Measurements from ENCODE around the gene BDKRB2.
"Not testable (repeated sequence)": the region's sequence is repeated elsewhere in the genome, so short reads cannot be mapped to it uniquely, and the experiment has no call there.

Gene BDKRB2

DNA sequence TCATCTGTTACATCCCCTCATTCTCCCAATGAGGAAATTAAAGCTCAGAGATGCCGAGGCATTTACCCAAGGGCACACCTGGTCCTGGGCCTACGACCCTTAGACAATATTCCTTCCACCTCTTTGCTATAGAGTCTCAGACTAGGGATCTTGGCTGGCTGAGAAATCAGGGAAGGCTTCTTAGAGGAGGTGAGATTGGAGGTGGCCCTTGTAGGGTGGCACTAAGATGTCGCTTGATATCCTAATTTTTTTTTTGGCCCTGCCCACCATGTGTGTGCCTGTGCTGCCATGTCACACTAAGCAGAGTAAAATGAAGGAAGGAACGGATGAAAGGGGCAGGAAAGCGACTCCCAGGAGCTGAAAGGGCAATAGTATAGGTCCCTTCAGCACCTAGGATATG lies 20.6 kb downstream of the BDKRB2 start:
- DNase-seq (ENCODE audit: low read depth), result no peak

DNA sequence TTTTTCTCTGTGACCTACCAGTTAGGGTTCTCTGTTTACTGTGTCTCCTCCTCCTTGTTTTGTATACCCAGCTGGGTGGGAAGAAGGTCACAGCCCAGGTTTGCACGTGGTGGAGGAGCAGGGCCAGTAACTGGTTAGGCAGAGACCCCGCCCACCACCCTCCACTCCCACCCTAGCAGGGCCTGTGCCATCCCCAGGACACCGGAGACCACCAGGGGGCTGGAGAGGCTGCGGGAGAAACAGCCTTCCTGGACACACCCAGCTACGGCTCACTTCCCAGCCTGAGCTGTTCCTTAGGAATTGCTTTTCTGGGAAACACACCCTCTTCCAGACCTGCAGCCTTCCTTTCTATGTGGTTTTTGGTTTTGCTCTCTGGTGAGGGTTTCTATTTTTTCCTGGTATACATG lies 21.1 kb downstream of the BDKRB2 start:
- no peak for DNase-seq (ENCODE audit: low read depth)

DNA sequence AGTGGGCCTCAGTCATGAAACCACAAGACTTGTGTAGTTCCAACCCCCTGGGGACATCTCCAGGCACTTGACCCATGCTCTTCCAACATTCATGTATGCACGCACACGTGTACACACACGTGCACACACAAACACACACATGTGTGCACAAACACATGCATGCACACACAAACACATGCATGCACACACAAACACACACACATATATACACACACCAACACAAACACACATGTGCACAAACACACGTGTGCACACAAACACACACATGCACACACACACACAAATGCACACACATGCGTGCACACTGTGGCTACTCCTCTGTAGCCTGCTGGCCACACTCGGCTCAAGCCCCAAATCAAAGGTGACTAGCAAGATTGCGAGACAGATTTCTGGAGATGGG lies 22.8 kb downstream of the BDKRB2 start:
- no peak for DNase-seq (ENCODE audit: low read depth)

GRCh38 chr14:96229315-96229714 lies 24.7 kb downstream of the BDKRB2 start:
- no peak for DNase-seq (ENCODE audit: low read depth)

GRCh38 chr14:96231056-96231455 lies 26.4 kb downstream of the BDKRB2 start:
- DNase-seq (ENCODE audit: low read depth), result no peak

GRCh38 chr14:96231526-96232130 lies 27.0 kb downstream of the BDKRB2 start:
- no peak for DNase-seq (ENCODE audit: low read depth)

DNA sequence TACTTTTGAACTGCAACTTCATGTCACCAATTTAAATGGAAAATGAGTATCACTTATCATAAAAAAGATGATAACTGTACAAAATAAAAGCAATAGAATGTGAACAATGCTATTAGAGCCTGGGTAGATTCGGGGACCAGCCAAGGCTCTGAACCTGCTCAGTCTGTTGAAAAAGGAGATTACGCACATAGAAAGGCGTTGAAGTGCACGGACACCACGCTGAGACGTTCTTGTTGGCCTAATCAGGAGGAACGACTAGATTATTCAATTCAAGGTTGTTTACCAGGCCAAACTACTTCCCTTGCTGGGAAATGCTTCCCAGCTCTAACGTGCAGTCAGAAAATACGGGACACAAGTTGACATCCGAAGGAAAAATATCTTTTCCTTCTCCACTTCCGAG lies 27.9 kb downstream of the BDKRB2 start:
- no peak for DNase-seq (ENCODE audit: low read depth)

DNA sequence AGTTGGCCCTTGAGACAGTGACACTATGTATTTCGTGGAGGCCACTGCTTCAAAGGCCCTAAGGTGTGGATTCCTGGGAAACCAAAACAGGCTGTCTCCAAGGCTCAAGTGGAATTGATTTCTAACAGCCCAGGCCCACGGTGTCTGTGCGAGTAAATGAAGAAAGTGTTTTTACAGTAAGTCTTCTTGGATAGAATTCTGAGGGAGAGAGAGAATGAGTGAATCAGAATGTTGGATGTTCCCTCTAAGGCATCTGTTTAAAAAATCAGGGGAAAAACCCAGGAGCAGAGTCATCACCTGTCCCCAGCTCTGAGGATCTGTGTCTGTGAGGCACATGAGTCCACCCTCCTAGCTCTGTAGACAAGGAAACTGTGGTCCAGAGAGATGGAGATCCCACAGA lies 29.0 kb downstream of the BDKRB2 start:
- no peak for DNase-seq (ENCODE audit: low read depth)

DNA sequence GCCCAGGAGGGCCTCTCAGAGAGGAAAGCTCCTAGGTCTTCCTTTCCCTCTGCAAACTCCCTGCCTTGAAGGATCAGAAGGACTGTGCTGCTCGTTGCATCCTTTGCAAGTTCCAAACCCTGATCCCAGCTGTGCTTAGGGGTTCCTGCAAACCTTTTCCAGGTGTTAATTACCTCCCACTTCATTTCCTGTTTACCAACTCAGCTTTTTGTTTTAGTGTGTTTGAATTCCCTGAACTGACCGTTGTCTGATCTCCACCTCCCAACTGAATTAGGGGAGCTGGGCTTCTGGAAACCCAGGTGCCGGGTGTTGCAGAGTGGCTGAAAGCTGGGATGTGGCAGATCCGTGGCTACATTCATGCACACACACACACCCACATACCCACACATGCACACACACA lies 30.8 kb downstream of the BDKRB2 start:
- DNase-seq (ENCODE audit: low read depth), result no peak

- DNase-seq (ENCODE audit: low read depth), result no peak
Observed at GRCh38 chr14:96237641-96238040, 33.0 kb downstream of the BDKRB2 start.

DNA sequence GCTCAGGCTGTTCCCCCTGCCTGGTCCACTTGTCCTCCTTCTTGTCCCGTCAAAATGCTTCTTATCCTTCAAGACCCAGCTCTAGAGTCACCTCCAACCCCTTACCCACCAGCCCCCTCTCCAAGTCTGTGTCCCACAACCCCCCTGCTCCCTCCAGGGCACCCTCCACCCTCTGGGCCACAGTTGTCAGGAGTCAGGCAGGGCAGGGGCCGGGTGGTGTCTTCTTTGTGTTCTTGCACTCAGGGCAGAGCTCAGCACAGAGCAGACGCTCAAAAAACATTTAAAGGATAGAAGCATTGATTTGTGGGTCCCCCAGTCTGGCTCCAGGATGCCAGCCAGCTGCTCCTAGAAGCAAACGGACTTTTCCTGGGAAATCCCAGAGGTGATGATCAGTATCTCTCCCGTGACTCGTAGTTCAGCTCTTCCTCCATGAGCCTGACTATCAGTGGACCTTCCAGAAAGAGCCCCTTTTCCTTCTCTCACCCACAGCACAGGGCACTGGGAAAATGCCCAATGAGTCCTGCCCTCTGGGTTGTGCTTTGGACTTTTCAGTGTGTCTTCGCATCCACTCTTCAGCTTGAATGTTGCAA lies 34.1 kb downstream of the BDKRB2 start:
- no peak for DNase-seq (ENCODE audit: low read depth)

- DNase-seq (ENCODE audit: low read depth), result no peak
Observed at GRCh38 chr14:96239711-96240141, 35.1 kb downstream of the BDKRB2 start.

DNA sequence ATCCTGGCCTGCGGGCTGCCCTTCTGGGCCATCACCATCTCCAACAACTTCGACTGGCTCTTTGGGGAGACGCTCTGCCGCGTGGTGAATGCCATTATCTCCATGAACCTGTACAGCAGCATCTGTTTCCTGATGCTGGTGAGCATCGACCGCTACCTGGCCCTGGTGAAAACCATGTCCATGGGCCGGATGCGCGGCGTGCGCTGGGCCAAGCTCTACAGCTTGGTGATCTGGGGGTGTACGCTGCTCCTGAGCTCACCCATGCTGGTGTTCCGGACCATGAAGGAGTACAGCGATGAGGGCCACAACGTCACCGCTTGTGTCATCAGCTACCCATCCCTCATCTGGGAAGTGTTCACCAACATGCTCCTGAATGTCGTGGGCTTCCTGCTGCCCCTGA lies 36.0 kb downstream of the BDKRB2 start:
- no peak for DNase-seq (ENCODE audit: low read depth)

GRCh38 chr14:96242126-96242525 lies 37.5 kb downstream of the BDKRB2 start:
- DNase-seq (ENCODE audit: low read depth), result no peak

GRCh38 chr14:96243785-96244184 lies 39.1 kb downstream of the BDKRB2 start:
- no peak for DNase-seq (ENCODE audit: low read depth)

DNA sequence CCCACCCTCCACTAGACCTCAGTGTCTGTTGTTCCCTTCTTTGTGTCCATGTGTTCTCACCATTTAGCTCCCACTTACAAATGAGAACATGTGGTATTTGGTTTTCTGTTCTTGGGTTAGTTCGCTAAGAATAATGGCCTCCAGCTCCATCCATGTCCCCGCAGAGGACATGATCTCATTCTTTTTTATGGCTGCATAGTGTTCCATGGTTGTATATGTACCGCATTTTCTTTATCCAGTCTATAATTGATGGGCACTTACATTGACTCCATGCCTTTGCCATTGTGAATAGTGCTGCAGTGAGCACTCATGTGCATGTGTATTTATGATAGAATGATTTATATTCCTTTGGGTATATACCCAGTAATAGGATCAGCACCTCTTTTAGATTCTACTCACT lies 40.4 kb downstream of the BDKRB2 start:
- DNase-seq (ENCODE audit: low read depth), result not testable (repeated sequence)

DNA sequence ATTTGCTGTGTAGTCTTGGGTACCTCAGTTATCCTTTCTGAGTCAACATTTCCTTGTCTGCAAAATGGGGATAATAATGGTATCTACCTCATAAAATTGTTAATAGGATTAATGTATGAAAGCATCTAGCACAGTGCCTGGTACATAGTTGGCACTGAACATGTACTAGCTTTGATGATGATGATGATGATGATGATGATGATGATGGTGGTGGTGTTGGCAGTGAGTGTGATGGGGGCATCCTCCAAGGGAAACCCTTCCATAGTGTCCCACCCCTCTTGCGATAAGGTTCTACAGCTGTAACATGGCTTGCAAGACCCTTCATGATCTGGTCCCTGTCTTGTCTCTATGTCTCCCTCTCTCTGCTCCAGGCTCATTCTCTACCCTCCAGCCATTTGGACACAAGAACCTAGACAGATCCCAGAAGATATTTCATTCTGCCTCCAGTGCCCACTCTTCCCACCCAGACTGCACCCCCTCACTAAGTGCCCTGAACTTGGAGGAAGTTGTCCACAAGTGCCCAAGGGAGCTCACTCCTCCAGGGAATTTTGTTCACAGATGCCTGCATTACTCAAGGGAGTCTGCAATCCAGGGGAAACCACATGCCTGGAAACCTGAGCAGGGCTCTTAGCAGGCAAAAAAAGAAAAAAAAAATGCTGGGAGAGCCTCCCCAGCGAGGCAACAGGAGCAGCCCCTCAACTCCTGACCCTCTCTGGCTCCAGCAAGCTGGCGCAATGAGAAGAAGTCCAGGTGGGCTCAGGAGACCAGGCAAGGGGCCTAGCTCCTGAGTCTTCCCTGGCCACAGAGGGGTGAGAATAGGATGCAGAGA lies 41.3 kb downstream of the BDKRB2 start:
- no peak for DNase-seq (ENCODE audit: low read depth)

DNA sequence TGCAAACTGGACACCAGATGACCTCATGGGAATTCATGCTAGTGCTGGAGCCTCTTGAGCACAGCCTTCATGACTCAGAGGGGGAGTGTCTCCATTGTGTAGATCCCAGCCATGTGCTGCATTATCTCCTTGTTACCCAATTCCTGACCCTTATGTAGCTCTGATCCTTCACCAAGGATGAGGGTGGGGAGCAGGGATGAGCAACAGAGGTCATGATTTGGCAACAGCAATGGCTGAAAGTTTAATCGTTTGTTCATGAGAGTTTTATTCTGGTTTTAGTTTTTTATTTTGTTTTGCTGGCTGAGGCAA lies 41.9 kb downstream of the BDKRB2 start:
- no peak for DNase-seq (ENCODE audit: low read depth)

GRCh38 chr14:96247031-96247430 lies 42.4 kb downstream of the BDKRB2 start:
- no peak for DNase-seq (ENCODE audit: low read depth)

DNA sequence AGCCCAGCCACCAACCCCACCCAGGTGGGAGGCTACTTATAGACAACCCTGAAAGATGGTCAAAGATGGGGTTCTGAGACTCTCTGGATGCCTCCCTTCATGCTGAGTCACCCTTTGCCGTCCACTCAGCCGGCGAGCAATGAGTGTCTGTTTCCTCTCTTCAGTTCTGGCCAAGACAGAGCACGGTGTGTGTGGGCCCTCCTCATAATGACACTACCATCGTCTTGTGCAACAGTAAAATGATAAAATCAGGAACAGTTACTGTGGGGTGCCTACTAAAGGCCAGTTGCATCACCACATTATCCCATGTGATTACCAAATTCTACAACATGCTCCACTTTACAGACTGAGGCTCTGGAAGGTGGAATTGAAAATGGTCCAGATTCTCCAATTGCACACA lies 44.4 kb downstream of the BDKRB2 start:
- DNase-seq (ENCODE audit: low read depth), result no peak

DNA sequence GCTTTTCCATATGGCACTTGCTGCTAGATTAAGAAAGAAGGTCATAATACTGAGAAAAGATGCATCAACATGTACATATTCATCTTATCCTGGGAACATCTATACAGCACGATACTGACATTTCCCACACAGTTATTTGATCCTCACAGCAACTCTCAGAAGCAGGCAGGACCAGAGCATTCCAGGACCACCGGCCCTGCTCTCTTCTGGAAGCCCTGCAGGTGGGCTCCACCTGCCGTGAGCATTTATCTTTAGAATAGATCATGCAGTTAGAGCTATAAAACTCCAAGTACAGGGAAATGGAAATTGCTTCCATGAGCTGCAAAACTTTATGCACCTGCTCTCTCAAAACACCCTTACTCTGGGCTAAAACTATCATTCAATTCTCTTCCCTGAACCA lies 45.8 kb downstream of the BDKRB2 start:
- DNase-seq (ENCODE audit: low read depth), result no peak

DNA sequence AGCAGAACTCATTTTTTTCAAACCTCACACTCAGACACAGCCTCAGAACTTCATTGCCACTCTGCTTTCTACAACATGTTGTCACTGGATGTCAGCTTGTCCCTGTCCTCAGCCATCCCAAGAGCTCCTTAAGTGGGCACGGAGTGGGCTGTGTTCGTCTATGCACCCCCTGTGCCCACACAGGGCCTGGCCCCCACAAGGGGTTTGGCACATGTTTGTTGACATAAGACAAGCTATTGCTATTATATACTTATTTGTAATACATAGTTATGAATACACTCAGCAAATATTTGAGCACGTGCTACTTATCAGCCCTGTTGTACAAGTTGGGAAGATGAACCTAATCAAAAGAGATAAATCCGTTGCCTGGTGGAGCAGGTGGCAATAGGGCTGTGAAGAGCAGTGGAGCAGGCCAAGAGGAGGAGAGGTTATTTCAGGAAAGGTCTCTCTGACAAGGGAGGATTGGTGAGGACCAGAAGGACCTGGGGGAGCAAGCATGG lies 47.1 kb downstream of the BDKRB2 start:
- DNase-seq (ENCODE audit: low read depth), result no peak

DNA sequence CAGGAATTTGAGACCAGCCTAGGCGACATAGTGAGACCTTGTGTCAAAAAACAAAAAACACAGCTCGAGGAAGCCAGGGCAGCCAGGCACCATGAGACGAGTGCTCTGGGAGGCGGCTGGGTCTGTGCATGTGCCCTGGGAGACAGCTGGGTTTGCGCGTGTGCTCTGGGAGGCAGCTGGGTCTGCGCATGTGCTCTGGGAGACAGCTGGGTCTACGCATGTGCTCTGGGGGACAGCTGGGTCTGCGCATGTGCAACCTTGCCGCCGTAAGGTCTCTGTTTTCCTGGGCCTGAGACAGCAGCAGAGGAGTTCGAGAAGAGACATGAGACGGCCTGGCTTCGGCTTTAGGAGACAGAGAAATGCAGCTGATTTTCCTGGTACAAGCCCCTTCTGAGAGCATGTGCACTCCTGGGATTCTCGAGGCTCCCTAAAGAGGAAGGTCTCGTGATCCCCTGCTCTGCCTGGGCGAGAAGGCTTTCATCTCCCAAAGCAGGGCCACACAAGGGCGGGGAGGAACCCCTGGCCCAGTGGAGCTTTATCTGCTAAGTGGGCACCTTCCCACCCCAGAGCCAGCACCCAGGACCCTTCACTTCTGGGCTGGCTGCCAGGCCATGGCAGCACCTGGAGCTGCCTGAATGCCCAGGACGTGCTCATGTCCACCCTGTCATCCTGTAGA lies 47.8 kb downstream of the BDKRB2 start:
- no peak for DNase-seq (ENCODE audit: low read depth)

All from T-helper 22 cell (primary cell).